Measurements from ENCODE around the gene RPP25.

Gene RPP25

DNA sequence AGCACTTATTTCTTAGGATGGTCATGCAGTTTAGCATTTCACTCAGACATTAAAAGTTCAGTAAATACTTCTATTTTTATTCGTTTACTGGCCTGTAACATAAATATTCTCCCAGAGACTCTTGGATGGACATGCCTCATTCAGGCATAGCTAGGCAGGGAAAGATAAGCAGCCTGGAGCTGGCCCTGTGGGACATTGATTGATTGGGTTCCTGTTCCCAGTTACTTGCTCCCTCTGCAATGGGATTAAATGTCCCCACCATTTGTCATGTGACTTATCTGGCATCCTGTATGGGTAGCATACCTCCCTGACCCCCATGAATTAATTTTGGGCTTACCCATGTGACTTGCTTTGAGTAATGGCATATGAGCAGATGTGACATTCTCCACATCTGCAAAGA is 36.0 kb upstream of the RPP25 start:
- FAIRE-seq (no peak), DNase-seq (ENCODE audit: insufficient read length, low spot score) (no peak)
- TF ChIP-seq SPI1 (IDR thresholded peaks at IDR 0.05; ENCODE audit: low read depth, low read length) (no peak), POLR2AphosphoS5 (IDR thresholded peaks at IDR 0.05; ENCODE audit: low read depth, low read length) (no peak), TAF1 (IDR thresholded peaks at IDR 0.05; ENCODE audit: low read depth, low read length) (no peak), PAX5 (IDR thresholded peaks at IDR 0.05; ENCODE audit: insufficient read depth, low read length, severe bottlenecking) (no peak), POLR2A (IDR thresholded peaks at IDR 0.05; ENCODE audit: low read depth, low read length) (no peak), POU2F2 (IDR thresholded peaks at IDR 0.05; ENCODE audit: low read depth, low read length) (no peak)

DNA sequence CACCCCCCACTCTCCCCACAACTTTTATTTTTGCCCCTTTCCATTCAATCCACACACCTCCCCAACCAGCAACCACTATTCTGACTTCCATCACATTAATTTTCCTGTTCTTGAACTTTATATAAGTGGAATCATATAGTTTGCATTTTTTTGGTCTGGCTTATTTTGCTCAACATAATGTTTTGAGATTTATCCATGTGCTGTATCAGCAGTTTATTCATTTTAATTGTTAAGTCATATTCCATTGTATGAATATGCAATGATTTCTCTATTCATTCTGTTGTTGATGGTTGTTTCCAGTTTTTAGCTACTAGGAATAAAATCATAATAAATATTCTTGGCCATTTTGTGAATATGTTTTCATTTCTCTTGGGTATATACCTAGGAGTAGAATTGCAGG is 33.0 kb upstream of the RPP25 start:
- no peak for TF ChIP-seq POU2F2 (IDR thresholded peaks at IDR 0.05; ENCODE audit: low read depth, low read length)
- no peak for TF ChIP-seq PAX5 (IDR thresholded peaks at IDR 0.05; ENCODE audit: insufficient read depth, low read length, severe bottlenecking)
- TF ChIP-seq SPI1 (IDR thresholded peaks at IDR 0.05; ENCODE audit: low read depth, low read length), result no peak
- TF ChIP-seq POLR2AphosphoS5 (IDR thresholded peaks at IDR 0.05; ENCODE audit: low read depth, low read length), result no peak
- no peak for TF ChIP-seq TAF1 (IDR thresholded peaks at IDR 0.05; ENCODE audit: low read depth, low read length)
- no peak for TF ChIP-seq POLR2A (IDR thresholded peaks at IDR 0.05; ENCODE audit: low read depth, low read length)
- no peak for FAIRE-seq
- DNase-seq (ENCODE audit: insufficient read length, low spot score), result no peak

DNA sequence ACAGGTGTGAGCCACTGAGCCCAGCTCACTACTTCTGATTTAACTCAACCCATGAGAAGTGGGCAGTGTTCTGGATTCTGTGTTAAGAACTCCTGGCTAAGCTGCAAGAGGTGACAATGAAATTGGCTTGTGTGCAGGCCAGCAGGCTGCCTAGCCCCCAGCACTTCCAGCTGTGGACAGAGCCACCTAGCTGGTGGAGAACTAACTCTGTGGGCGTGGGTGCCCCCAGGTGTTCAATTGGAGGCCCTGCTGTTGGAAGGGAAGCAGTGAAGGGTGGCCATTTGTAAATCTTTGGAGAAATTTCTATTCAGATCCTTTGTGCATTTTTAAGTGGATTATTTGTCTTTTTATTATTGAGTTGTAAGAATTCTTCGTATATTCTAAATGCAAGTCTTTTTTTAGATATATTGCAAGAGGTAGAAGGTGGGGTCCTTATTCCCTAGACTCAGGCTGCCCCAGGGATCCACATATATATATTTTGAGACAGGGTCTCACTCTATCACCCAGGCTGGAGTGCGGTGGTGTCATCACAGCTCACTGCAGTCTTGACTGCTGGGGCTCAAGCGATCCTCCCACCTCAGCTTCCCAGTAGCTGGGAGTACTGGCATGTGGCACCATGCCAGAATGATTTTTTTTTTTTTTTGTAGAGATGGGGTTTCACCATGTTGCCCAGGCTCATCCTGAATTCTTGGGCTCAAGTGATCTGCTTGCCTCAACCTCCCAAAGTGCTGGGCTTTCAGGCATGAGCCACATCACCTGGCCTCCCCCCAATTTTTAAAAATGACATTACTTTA is 31.6 kb upstream of the RPP25 start:
- DNase-seq (ENCODE audit: insufficient read length, low spot score), result no peak
- no peak for FAIRE-seq
- TF ChIP-seq POLR2A (IDR thresholded peaks at IDR 0.05; ENCODE audit: low read depth, low read length) (no peak), TAF1 (IDR thresholded peaks at IDR 0.05; ENCODE audit: low read depth, low read length) (no peak), PAX5 (IDR thresholded peaks at IDR 0.05; ENCODE audit: insufficient read depth, low read length, severe bottlenecking) (no peak), POU2F2 (IDR thresholded peaks at IDR 0.05; ENCODE audit: low read depth, low read length) (no peak), SPI1 (IDR thresholded peaks at IDR 0.05; ENCODE audit: low read depth, low read length) (no peak), POLR2AphosphoS5 (IDR thresholded peaks at IDR 0.05; ENCODE audit: low read depth, low read length) (no peak)

DNA sequence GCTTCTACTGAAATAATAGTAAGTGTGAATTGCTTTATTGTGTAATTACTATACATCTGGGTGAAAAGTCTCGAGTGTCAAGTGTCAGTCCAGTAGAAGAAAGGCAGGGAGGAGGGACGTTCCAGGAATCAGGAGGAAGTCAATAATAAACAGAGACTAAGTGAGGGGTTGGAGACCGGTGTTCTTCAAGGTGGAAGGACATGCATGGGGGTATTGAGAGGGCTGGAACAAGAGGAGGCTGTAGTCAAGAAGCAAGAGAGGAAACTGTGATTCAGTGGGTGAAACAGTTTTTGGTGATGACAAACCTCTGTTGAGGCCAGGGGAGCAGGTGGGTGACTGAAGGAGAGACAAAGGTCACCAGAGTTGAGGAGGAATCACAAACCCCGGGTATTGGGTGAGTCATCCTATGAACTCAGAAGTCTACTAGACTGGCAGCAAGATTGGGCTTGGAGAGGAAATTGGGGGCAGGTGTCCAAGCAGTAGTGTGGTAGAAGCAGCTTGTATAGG is 27.2 kb upstream of the RPP25 start:
- no peak for DNase-seq (ENCODE audit: insufficient read length, low spot score)
- TF ChIP-seq SPI1 (IDR thresholded peaks at IDR 0.05; ENCODE audit: low read depth, low read length) (no peak), TAF1 (IDR thresholded peaks at IDR 0.05; ENCODE audit: low read depth, low read length) (no peak), POU2F2 (IDR thresholded peaks at IDR 0.05; ENCODE audit: low read depth, low read length) (no peak), POLR2AphosphoS5 (IDR thresholded peaks at IDR 0.05; ENCODE audit: low read depth, low read length) (no peak), POLR2A (IDR thresholded peaks at IDR 0.05; ENCODE audit: low read depth, low read length) (no peak), PAX5 (IDR thresholded peaks at IDR 0.05; ENCODE audit: insufficient read depth, low read length, severe bottlenecking) (no peak)
- FAIRE-seq, result no peak

DNA sequence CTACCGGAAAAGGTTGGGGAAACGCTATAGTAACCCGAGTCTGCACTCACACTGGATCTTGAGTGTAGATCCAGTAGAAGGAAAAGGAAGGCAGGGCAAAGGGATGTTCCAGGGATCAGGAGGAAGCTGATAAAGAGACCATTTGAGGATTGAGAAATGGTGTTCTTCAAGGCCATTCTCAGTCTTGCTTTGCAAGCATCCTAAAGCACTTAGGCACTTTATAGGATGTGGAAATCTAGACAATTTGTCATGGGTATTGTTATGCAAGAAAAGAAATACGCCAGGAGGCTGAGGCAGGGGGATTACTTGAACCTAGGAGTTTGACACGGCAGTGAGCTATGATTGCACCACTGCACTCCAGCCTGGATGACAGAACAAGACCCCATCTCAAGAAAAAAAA is 25.6 kb upstream of the RPP25 start:
- no peak for FAIRE-seq
- TF ChIP-seq POLR2A (IDR thresholded peaks at IDR 0.05; ENCODE audit: low read depth, low read length) (no peak), POLR2AphosphoS5 (IDR thresholded peaks at IDR 0.05; ENCODE audit: low read depth, low read length) (no peak), TAF1 (IDR thresholded peaks at IDR 0.05; ENCODE audit: low read depth, low read length) (no peak), PAX5 (IDR thresholded peaks at IDR 0.05; ENCODE audit: insufficient read depth, low read length, severe bottlenecking) (no peak), SPI1 (IDR thresholded peaks at IDR 0.05; ENCODE audit: low read depth, low read length) (no peak), POU2F2 (IDR thresholded peaks at IDR 0.05; ENCODE audit: low read depth, low read length) (no peak)
- DNase-seq (ENCODE audit: insufficient read length, low spot score), result no peak

DNA sequence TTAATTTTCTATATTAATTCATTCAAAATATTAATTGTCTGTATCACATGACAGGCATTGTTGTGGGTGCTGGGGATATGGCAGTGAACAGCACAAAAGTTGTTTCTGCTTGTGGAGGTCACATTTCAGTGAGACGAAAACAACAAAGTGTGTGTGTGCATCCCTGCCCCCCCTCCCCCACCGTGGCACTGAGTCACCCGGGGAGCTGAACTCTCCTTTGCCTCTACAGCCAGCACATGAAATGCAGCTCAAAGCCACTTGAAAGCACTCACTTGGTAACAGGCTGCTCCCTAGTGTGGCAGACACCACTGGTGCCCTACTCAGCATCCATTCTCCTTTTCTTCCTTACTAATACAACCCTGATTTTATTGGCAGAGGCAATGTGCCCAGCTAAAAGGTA is 21.9 kb upstream of the RPP25 start:
- FAIRE-seq (no peak), DNase-seq (ENCODE audit: insufficient read length, low spot score) (no peak)
- no peak for TF ChIP-seq POLR2A (IDR thresholded peaks at IDR 0.05; ENCODE audit: low read depth, low read length)
- TF ChIP-seq TAF1 (IDR thresholded peaks at IDR 0.05; ENCODE audit: low read depth, low read length), result no peak
- TF ChIP-seq POU2F2 (IDR thresholded peaks at IDR 0.05; ENCODE audit: low read depth, low read length), result no peak
- TF ChIP-seq PAX5 (IDR thresholded peaks at IDR 0.05; ENCODE audit: insufficient read depth, low read length, severe bottlenecking), result no peak
- no peak for TF ChIP-seq SPI1 (IDR thresholded peaks at IDR 0.05; ENCODE audit: low read depth, low read length)
- TF ChIP-seq POLR2AphosphoS5 (IDR thresholded peaks at IDR 0.05; ENCODE audit: low read depth, low read length), result no peak

DNA sequence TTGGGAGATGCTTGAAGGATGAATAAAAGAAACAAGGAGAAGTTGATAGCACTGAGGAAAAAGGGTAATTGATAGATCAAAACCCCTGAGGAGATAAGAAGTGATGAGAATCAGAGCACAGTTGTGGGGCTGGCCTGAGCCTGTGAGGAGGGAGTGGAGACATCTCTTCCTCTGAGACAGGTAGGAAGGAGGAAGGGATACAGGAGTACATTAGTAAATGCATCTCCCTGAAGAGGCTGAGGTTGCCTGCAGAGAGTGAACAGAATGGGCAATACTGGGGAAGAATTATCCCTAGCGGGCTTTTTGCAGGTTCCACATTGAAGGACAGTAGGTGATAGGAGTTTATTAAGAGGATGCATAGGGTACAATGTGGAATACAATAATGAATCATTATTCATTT is 21.5 kb upstream of the RPP25 start:
- DNase-seq (ENCODE audit: insufficient read length, low spot score), result no peak
- TF ChIP-seq PAX5 (IDR thresholded peaks at IDR 0.05; ENCODE audit: insufficient read depth, low read length, severe bottlenecking), result no peak
- no peak for TF ChIP-seq POLR2AphosphoS5 (IDR thresholded peaks at IDR 0.05; ENCODE audit: low read depth, low read length)
- TF ChIP-seq POU2F2 (IDR thresholded peaks at IDR 0.05; ENCODE audit: low read depth, low read length), result no peak
- no peak for TF ChIP-seq SPI1 (IDR thresholded peaks at IDR 0.05; ENCODE audit: low read depth, low read length)
- TF ChIP-seq POLR2A (IDR thresholded peaks at IDR 0.05; ENCODE audit: low read depth, low read length), result no peak
- TF ChIP-seq TAF1 (IDR thresholded peaks at IDR 0.05; ENCODE audit: low read depth, low read length), result no peak
- FAIRE-seq, result no peak

DNA sequence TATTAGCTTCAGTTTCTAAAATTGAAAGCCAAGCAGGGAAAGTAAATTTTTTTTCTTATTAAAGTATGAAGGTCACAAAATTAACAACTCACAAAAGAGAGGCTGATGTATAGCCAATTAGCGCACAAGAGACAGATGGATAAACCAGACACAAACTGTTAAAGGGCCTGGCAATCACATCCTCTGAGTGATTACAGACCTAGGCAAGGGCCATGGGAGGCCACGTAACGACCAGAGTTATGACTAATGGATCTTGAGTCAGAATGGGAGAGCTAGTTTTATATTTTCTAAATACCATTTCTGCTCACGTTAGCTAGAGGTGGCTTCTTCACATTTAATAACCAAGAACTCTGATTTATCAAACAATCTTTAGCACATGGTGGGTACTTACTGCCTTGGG is 21.0 kb upstream of the RPP25 start:
- TF ChIP-seq POU2F2 (IDR thresholded peaks at IDR 0.05; ENCODE audit: low read depth, low read length), result no peak
- no peak for TF ChIP-seq SPI1 (IDR thresholded peaks at IDR 0.05; ENCODE audit: low read depth, low read length)
- no peak for TF ChIP-seq POLR2A (IDR thresholded peaks at IDR 0.05; ENCODE audit: low read depth, low read length)
- no peak for TF ChIP-seq PAX5 (IDR thresholded peaks at IDR 0.05; ENCODE audit: insufficient read depth, low read length, severe bottlenecking)
- TF ChIP-seq POLR2AphosphoS5 (IDR thresholded peaks at IDR 0.05; ENCODE audit: low read depth, low read length), result no peak
- TF ChIP-seq TAF1 (IDR thresholded peaks at IDR 0.05; ENCODE audit: low read depth, low read length), result no peak
- FAIRE-seq (no peak), DNase-seq (ENCODE audit: insufficient read length, low spot score) (no peak)

DNA sequence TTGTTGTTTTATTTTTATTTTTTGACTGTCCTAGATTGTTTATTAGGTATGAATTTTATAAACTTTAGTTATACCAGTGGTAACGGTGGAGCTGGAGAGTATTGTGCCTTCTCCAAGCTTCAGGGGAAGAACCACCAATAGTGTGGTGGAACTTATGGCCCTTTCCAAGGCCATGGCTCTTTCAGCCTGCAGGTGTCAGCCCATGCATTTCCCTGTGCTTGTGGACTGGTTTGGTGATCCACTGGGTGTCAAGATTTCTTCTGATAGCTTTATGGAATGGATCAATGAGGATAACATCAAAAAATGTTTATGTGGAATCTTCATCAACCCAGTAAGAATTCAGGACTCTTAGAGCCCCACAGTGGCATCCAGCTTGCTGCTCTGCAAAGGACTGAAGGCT is 19.6 kb upstream of the RPP25 start:
- DNase-seq (ENCODE audit: insufficient read length, low spot score), result no peak
- TF ChIP-seq TAF1 (IDR thresholded peaks at IDR 0.05; ENCODE audit: low read depth, low read length), result no peak
- no peak for TF ChIP-seq SPI1 (IDR thresholded peaks at IDR 0.05; ENCODE audit: low read depth, low read length)
- no peak for TF ChIP-seq POLR2A (IDR thresholded peaks at IDR 0.05; ENCODE audit: low read depth, low read length)
- TF ChIP-seq POLR2AphosphoS5 (IDR thresholded peaks at IDR 0.05; ENCODE audit: low read depth, low read length), result no peak
- no peak for TF ChIP-seq PAX5 (IDR thresholded peaks at IDR 0.05; ENCODE audit: insufficient read depth, low read length, severe bottlenecking)
- TF ChIP-seq POU2F2 (IDR thresholded peaks at IDR 0.05; ENCODE audit: low read depth, low read length), result no peak
- no peak for FAIRE-seq
